Activated T-helper 1 cell treated with anti-CD3 and anti-CD28 coated beads, Interleukin-2, amount 50 U/mL, for 16 hours (primary cell): ENCODE results near the gene GPC6.
"Not testable (repeated sequence)": the region's sequence is repeated elsewhere in the genome, so short reads cannot be mapped to it uniquely, and the experiment has no call there.

ENCODE experiments used
- DNase-seq, 2 donors: peaks; one replicate each; pipeline ENCODE4 v3.0.0-alpha.2; 2020; ENCODE audit warnings: low read depth in 1 of 2, low spot score in 1 of 2

The GPC6 gene

GRCh38 chr13:93318534-93319254 is 92.1 kb downstream of the GPC6 start:
- DNase-seq = no peak

- DNase-seq = no peak
Measured at GRCh38 chr13:93320942-93321341, 94.3 kb downstream of the GPC6 start.

GRCh38 chr13:93323880-93324279 is 97.3 kb downstream of the GPC6 start:
- not testable (repeated sequence) for DNase-seq

- no peak for DNase-seq
Measured at GRCh38 chr13:93325303-93326233, 99.0 kb downstream of the GPC6 start.

- DNase-seq = no peak
Measured at GRCh38 chr13:93326234-93326811, 99.7 kb downstream of the GPC6 start.

- no peak for DNase-seq
Measured at GRCh38 chr13:93328943-93329342, 102.3 kb downstream of the GPC6 start.

- DNase-seq = no peak
Measured at GRCh38 chr13:93336728-93337127, 110.1 kb downstream of the GPC6 start.

- no peak for DNase-seq
Measured at GRCh38 chr13:93338030-93338429, 111.4 kb downstream of the GPC6 start.

- DNase-seq = no peak
Measured at GRCh38 chr13:93338906-93339305, 112.3 kb downstream of the GPC6 start.

GRCh38 chr13:93339550-93339949 is 112.9 kb downstream of the GPC6 start:
- DNase-seq = no peak

- no peak for DNase-seq
Measured at GRCh38 chr13:93341517-93341916, 114.9 kb downstream of the GPC6 start.

GRCh38 chr13:93343097-93343496 is 116.5 kb downstream of the GPC6 start:
- no peak for DNase-seq

- no peak for DNase-seq
Measured at GRCh38 chr13:93344048-93344705, 117.6 kb downstream of the GPC6 start.

- no peak for DNase-seq
Measured at GRCh38 chr13:93345024-93345423, 118.4 kb downstream of the GPC6 start.

- DNase-seq = no peak
Measured at GRCh38 chr13:93345770-93346169, 119.2 kb downstream of the GPC6 start.

- no peak for DNase-seq
Measured at GRCh38 chr13:93352616-93353015, 126.0 kb downstream of the GPC6 start.

GRCh38 chr13:93355094-93355493 is 128.5 kb downstream of the GPC6 start:
- no peak for DNase-seq

GRCh38 chr13:93356469-93356868 is 129.9 kb downstream of the GPC6 start:
- no peak for DNase-seq

GRCh38 chr13:93360021-93360420 is 133.4 kb downstream of the GPC6 start:
- DNase-seq = no peak

GRCh38 chr13:93361703-93362102 is 135.1 kb downstream of the GPC6 start:
- no peak for DNase-seq

GRCh38 chr13:93364166-93364565 is 137.6 kb downstream of the GPC6 start:
- DNase-seq = no peak
